NCI-H2107 treated with DMSO at 0.1 percent for 48 hours (cell line): ENCODE measurements around the gene DMAC2L.
A peak's percentile ranks its signal among the peaks of the same experiment; 100 is the strongest.
"Not testable (repeated sequence)": the region's sequence is repeated elsewhere in the genome, so short reads cannot be mapped to it uniquely, and the experiment has no call there.

ENCODE experiments used
- DNase-seq: peaks from one replicate; lab custom pipeline; 2025; ENCODE audit not compliant: unreplicated experiment; lab: John Stamatoyannopoulos, UW

The DMAC2L gene

DNA sequence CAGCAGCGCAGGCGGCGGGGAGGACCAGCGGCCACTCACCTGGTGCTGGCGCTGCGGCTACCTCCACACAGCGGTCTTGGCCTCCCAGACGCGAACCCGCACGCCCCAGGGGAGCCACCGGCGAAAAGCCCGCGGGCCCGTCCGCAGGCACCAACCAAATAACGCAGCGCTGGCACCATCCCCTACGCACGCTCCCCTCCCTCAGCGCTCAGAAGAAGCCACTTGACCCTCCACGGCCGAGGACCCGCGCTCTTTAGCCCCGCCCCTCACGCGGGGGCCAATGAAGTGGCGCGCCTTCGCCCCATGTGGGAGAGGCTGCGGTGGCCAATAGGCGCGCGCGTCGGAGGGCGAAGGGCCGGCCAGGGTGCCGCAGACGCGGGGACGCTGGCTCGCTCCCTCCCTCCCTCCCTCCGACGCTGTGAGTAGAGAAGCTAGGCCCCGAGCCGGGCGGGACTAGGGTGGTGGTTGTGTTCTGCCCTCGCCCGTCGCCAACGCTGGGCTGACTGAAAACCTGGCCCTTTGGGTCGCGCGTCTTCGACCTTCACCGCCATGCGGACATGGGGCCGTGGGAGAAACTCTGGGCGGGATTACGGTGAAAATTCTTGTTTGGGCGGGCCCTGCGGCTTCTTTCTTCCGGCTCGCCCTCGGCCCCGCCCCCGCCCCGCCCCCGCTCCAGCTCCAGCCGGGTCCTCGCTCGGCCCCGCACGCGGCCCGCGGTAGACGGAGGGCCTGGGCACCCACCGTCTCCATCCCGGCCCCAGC, at the start of gene DMAC2L, which contains the start of gene L2HGDH:
Gene DMAC2L (plus strand): TSS at position 353 of the 762 bp plus-strand sequence. CDS start 9,164 bp downstream, outside the sequence.
Gene L2HGDH (minus strand): TSS at position 258 of the 762 bp plus-strand sequence. CDS start 79 bp downstream, at position 179.
- DNase-seq: peak; percentile 96

DNA sequence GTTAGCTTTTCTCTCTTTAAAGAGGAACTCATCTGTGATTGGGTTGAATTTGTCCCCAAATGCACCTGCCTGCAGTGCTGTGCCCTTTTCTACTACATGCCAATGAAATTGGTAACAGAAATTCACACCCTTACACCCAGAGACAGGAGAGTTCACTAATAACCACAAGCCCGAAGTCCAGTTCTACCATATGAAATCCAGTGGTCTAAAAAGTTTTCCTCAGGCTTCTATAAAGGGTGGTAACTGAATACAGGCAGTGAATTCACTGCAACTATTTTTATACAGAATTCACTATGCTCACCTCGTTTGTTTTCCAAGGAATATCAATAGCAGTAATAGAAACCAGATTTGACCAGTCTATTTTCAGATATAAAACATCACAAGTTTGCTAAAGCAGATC, 49.3 kb upstream of the DMAC2L start:
- DNase-seq: no peak

GRCh38 chr14:50263321-50263720, 48.8 kb upstream of the DMAC2L start:
- peak; percentile 3 for DNase-seq

GRCh38 chr14:50265029-50265428, 47.1 kb upstream of the DMAC2L start:
- DNase-seq: no peak

DNA sequence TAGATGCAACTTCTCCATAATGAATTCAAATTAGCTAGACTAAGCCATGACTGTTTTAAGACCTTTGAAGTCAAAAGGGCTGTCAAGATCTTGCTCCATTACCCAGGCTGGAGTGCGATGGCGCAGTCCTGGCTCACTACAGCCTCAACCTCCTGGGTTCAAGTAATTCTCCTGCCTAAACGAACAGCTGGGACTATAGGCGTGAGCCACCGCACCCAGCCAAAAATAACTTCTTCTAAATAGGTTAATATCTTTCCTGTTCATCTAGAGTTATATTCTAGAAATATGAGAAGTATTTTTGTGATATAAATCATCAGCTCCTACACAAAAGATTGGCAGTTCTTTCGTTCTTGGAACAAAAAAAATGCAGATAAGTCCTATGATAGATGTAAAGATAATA, 41.2 kb upstream of the DMAC2L start:
- no peak for DNase-seq

DNA sequence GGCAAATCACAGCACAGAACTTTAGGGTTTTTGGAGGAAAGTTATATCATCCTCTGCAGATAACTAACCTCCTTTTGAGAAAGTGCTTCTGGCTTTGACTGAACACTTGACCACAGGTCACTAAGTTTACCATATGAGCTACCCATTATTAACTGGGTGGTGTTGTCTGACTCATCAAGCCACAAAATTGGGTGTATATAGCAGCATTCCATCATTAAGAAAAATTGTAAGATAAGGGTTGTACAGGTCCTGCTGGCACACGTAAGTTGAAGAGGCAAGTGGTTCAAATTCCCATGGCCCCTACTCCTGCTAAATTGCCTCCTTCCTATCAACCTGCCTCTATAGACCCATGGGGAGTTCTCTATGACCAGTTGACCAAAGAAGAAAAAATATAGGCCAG, 39.6 kb upstream of the DMAC2L start:
- DNase-seq: no peak

DNA sequence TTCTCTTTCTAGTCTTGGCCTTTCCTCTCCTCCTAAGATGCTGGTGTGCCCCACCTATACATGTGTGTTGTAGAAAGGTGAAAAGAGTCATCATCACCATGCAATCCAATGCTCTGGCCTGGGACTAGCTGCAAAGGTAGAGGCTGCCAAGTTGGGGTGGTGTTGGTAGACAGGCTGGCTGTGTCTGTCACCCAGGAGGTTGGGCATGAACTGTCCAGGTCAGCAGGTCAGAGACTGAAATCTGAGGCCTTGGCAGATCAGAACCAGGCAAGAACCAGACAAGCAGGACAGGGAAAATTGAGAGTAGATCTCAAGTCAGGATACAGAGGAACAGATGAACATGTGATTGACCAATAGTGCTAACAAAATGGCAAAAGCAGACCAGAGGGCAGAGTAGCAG, 26.3 kb upstream of the DMAC2L start:
- DNase-seq: no peak

GRCh38 chr14:50288146-50288545, 24.0 kb upstream of the DMAC2L start:
- no peak for DNase-seq

DNA sequence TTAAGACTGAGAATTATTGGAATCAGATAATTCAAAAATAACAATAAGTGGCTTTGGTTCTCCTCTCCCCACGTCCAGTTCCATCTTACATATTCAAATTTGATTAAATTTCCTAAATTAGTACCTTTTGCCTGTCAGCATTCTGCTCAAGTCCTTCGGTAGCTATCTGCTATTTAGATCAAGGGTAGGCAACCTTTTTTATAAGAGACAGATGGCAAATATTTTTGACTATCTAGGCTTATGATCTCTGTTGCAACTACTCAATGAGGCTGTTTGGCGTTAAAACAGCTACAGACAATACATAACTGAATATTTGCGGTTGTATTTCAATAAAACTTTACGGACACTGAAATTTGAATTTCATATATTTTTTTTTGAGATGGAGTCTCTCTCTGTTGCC, 21.8 kb upstream of the DMAC2L start:
- DNase-seq: no peak

DNA sequence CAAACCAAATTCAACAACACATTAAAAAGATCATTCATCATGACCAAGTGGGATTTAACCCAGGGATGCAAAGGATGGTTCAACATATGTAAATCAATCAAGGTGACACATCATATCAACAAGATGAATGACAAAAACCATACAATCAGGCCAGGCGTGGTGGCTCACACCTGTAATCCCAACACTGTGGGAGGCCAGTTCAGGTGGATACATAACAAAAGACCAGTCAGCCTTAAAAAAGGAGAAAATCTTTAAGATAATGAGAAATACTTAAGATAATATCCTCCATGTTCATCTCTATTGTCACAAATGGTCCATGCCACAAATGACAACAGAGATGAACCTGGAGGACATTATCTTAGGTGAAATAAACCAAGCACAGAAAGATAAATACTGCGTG, 12.5 kb upstream of the DMAC2L start:
- no peak for DNase-seq

GRCh38 chr14:50301914-50302313, 10.2 kb upstream of the DMAC2L start:
- DNase-seq: no peak

GRCh38 chr14:50303744-50304471, 8.2 kb upstream of the DMAC2L start:
- no peak for DNase-seq

- no peak for DNase-seq
These were observed 3.7 kb upstream of the DMAC2L start for GRCh38 chr14:50308363-50308915.

GRCh38 chr14:50310445-50310844, 1.7 kb upstream of the DMAC2L start:
- DNase-seq: no peak

DNA sequence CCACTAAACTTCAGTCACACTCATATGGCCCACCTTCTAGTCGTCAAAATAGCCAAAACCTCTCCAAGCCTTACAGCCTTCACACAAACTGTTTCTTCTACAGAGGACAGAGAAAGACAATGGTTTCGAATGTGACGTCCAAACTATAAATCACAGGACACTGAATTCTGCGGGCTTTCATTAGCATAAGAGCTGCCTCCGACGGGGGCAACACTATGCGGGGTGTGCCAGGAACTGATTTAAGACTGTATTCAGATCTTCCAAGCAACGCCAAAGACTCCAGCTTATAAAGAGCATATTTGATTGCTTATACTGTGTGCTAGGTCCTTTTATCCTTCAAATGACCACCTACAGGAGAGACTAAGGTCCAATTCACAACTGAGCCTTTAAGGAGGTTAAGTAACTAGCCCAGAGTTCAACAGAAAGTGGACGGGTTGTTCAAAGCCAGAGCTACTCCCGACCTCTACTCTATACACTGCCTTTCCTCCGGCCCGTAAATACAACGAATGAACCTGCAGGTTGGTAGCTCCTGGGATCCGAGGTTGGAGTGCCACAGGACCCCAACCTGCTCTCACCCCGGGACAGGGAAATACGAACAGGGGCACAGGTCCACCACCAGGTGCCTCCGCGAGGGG, 670 bp upstream of the DMAC2L start:
- DNase-seq: peak; percentile 70

- DNase-seq: peak; percentile 89
These were observed 570 bp downstream of the DMAC2L start for GRCh38 chr14:50312734-50313054.

DNA sequence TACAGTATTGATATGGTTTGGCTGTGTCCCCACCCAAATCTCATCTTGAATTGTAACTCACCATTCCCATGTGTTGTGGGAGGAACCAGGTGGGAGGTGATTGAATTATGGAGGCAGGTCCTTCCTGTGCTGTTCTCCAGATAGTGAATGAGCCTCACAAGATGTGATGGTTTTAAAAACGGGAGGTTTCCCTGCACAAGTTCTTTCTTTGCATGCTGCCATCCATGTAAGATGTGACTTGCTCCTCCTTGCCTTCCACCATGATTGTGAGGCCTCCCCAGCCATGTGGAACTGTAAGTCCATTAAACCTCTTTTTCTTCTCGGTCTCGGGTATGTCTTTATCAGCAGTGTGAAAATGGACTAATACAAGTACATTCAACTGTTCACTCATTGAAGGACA, 2.0 kb downstream of the DMAC2L start:
- DNase-seq: not testable (repeated sequence)

GRCh38 chr14:50318031-50318626, 6.0 kb downstream of the DMAC2L start:
- DNase-seq: peak; percentile 27

- no peak for DNase-seq
These were observed 7.2 kb downstream of the DMAC2L start for GRCh38 chr14:50319293-50319692.

GRCh38 chr14:50319721-50320120, 7.6 kb downstream of the DMAC2L start:
- no peak for DNase-seq

GRCh38 chr14:50320283-50320682, 8.2 kb downstream of the DMAC2L start:
- DNase-seq: no peak
